ENCODE results near the gene ANGPTL8.

GRCh38 chr19:11243798-11244169, 4.4 kb downstream of the ANGPTL8 start:
- TF ChIP-seq MAX (IDR thresholded peaks at IDR 0.05; ENCODE audit: insufficient read depth, insufficient read length) (no peak), POLR2AphosphoS5 (IDR thresholded peaks at IDR 0.05; ENCODE audit: insufficient read depth, low read depth, low read length) (no peak)
